MCF 10A (cell line): ENCODE measurements around the gene COG1. TPM values are rescaled to one million over a fixed set of nuclear protein-coding genes. Genes with fewer than 3 reads are reported as not detected.

Experiments
- BruUV-seq: library from RNA; stranded (reverse); fragments of 400-500 nt; replicated peaks from 2 replicates; lab custom pipeline; 2021; lab: Mats Ljungman, UMichigan
- CTCF ChIA-PET: fragments of 300-600 bp; sonication (Branson Sonifier 250); formaldehyde crosslinking; extraction: SDS; loops from one replicate; lab custom pipeline; 2021; ENCODE audit warnings: antibody characterized with exemption, inconsistent platforms; lab: Yijun Ruan, JAX
- POLR2A ChIA-PET: fragments of 300-600, 350-650 bp; sonication (Branson Sonifier 250); formaldehyde crosslinking; extraction: SDS; loops from one replicate; lab custom pipeline; 2020; ENCODE audit warnings: antibody characterized with exemption, inconsistent platforms; lab: Yijun Ruan, JAX
- DNase-seq: peaks from one replicate; pipeline ENCODE4 v3.0.0-alpha.2; 2018; ENCODE audit not compliant: unreplicated experiment
- H3K27ac Mint-ChIP-seq: one replicate; pipeline ENCODE4 v1.8.0; 2022; ENCODE audit warnings: mild to moderate bottlenecking, low read depth, mixed read lengths; ENCODE audit not compliant: unreplicated experiment
- H3K27me3 Mint-ChIP-seq: one replicate; pipeline ENCODE4 v1.8.0; 2022; ENCODE audit warnings: mixed read lengths; ENCODE audit not compliant: insufficient read depth, unreplicated experiment
- H3K36me3 Mint-ChIP-seq: one replicate; pipeline ENCODE4 v1.8.0; 2022; ENCODE audit warnings: mild to moderate bottlenecking, moderate library complexity, mixed read lengths; ENCODE audit not compliant: insufficient read depth, unreplicated experiment
- H3K4me1 Mint-ChIP-seq: one replicate; pipeline ENCODE4 v1.8.0; 2022; ENCODE audit warnings: mixed read lengths; ENCODE audit not compliant: insufficient read depth, unreplicated experiment
- H3K4me3 Mint-ChIP-seq: one replicate; pipeline ENCODE4 v1.8.0; 2022; ENCODE audit warnings: mild to moderate bottlenecking, moderate library complexity, mixed read lengths; ENCODE audit not compliant: unreplicated experiment
- H3K9me3 Mint-ChIP-seq: one replicate; pipeline ENCODE4 v1.8.0; 2022; ENCODE audit warnings: mixed read lengths; ENCODE audit not compliant: unreplicated experiment
- CTCF ChIP-seq: fragments of 200-600 bp; IDR thresholded peaks from one replicate; pipeline ENCODE4 v1.8.0; 2022; ENCODE audit warnings: antibody characterized with exemption, mild to moderate bottlenecking; ENCODE audit not compliant: unreplicated experiment
- intact Hi-C: fragments of 100-400 bp; cut with micrococcal nuclease; formaldehyde crosslinking; loops from 2 replicates; pipeline ENCODE4 v1.14.1; 2022
- total RNA-seq: library from RNA; stranded (reverse); gene quantifications from 2 replicates; pipeline ENCODE4 v1.2.3, GENCODE V29; 2022

Gene COG1
- total RNA-seq, 1 experiment from 2014 or later: 42.8 TPM

GRCh38 chr17:73230088-73230487 is 37.2 kb downstream of the COG1 start:
- peaks cover 12% of the 10 kb centered on the region for H3K36me3 Mint-ChIP-seq
- no peak for DNase-seq
- H3K4me1 Mint-ChIP-seq: peaks cover 41% of the 10 kb centered on the region
- H3K4me3 Mint-ChIP-seq: no peak overlapping the region
- peak overlapping the region; percentile 39 for H3K27ac Mint-ChIP-seq
- intact Hi-C loops: no loop called here
- no peaks in the 10 kb centered on the region for H3K27me3 Mint-ChIP-seq
- no peaks in the 10 kb centered on the region for H3K9me3 Mint-ChIP-seq
- ChIA-PET CTCF (interaction anchor here (0.6 to 2.6 kb wide), 5 partner anchors 16 to 671 kb away, joined by 3 to 13 read pairs (median 4); no protein-coding TSS in a partner anchor), POLR2A (interaction anchor here (1.5 to 8.8 kb wide), 4 partner anchors 22 to 641 kb away, joined by 3 to 148 read pairs (median 46); partner anchors contain the start of genes CDC42EP4 and COG1)
- no TSS peak for BruUV-seq
- no peak for TF ChIP-seq CTCF

GRCh38 chr17:73231395-73231794 is 38.5 kb downstream of the COG1 start:
- Mint-ChIP-seq H3K4me1 (peaks cover 35% of the 10 kb centered on the region), H3K27me3 (no peaks in the 10 kb centered on the region), H3K9me3 (no peaks in the 10 kb centered on the region), H3K36me3 (peaks cover 21% of the 10 kb centered on the region), H3K27ac (peak overlapping the region; percentile 90), H3K4me3 (peak overlapping the region; percentile 97)
- TF ChIP-seq CTCF: no peak
- no TSS peak for BruUV-seq
- POLR2A ChIA-PET: interaction anchor here (0.6 to 8.8 kb wide), 21 partner anchors 8 to 973 kb away, joined by 3 to 148 read pairs (median 5); partner anchors contain the start of genes CDC42EP4 and COG1
- peak; percentile 27 for DNase-seq
- intact Hi-C loops: loop anchor here (1.0 kb wide), 1 partner anchor 40 kb away; no protein-coding TSS in a partner anchor
- CTCF ChIA-PET: interaction anchor here (0.6 to 2.6 kb wide), 9 partner anchors 9 to 683 kb away, joined by 3 to 13 read pairs (median 5); no protein-coding TSS in a partner anchor

- intact Hi-C loops: loop anchor here (1.0 kb wide), 2 partner anchors 41 to 507 kb away; no protein-coding TSS in a partner anchor
- Mint-ChIP-seq H3K4me1 (peaks cover 28% of the 10 kb centered on the region), H3K36me3 (peaks cover 17% of the 10 kb centered on the region), H3K4me3 (peak overlapping the region; percentile 97), H3K27me3 (no peaks in the 10 kb centered on the region), H3K27ac (peak overlapping the region; percentile 90), H3K9me3 (no peaks in the 10 kb centered on the region)
- DNase-seq: peak; percentile 93
- ChIA-PET CTCF (interaction anchor here (0.6 to 2.6 kb wide), 13 partner anchors 10 to 683 kb away, joined by 3 to 13 read pairs (median 4); no protein-coding TSS in a partner anchor), POLR2A (interaction anchor here (0.7 to 8.8 kb wide), 30 partner anchors 9 to 973 kb away, joined by 3 to 148 read pairs (median 4); partner anchors contain the start of genes CDC42EP4 and COG1)
- no peak for TF ChIP-seq CTCF
- BruUV-seq: no TSS peak
These were observed 39.2 kb downstream of the COG1 start for GRCh38 chr17:73231841-73232586.
